NCI-H146 treated with DMSO at 0.1 percent for 48 hours (cell line): ENCODE measurements around the gene PRRT1B.
"Not testable (repeated sequence)": the region's sequence is repeated elsewhere in the genome, so short reads cannot be mapped to it uniquely, and the experiment has no call there.

Experiments used
- DNase-seq: peaks from one replicate; lab custom pipeline; 2025; ENCODE audit not compliant: unreplicated experiment; lab: John Stamatoyannopoulos, UW

Gene PRRT1B

DNA sequence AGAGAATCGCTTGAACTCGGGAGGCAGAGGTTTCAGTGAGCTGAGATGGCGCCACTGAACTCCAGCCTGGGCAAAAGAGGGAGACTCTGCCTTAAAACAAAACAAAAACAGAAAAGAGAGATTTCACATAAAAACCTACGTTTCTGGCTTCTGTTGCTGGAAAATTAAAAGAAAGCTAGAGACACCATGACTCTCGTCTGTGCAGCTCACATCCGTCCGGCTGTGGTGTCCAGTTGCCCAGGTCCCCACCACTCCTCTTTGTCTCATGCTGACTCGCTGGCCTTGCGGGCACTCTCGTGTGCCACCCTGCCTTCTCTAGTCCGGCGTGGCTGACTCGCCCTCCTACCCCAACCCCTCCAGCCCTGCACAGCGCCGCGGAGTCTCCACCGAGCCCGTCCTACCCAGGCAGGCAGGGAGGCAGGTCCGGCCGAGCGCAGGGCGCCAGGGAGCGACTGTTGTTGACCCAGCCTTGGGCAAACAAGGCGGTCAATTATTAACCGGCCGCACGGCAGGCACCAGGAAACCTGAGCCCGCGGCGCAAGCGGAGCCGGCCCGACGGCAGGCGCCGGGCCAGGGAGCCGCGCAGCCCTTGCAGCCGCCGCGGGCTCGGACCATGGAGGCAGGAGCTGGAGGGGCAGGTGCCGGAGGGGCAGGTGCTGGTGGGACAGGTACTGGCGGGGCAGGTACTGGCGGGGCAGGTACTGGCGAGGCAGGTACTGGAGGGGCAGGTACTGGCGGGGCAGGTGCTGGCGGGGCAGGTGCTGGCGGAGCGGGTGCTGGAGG, at the start of gene PRRT1B:
Gene PRRT1B (plus strand): TSS at position 521 of the 783 bp plus-strand sequence. CDS start 93 bp downstream, at position 614.
- DNase-seq: no peak

- DNase-seq: no peak
These were observed 49.5 kb upstream of the PRRT1B start for GRCh38 chr9:131495785-131496184.

GRCh38 chr9:131496844-131497405, 48.4 kb upstream of the PRRT1B start:
- no peak for DNase-seq

- DNase-seq: no peak
These were observed 46.0 kb upstream of the PRRT1B start for GRCh38 chr9:131499254-131499767.

- no peak for DNase-seq
These were observed 44.9 kb upstream of the PRRT1B start for GRCh38 chr9:131500377-131500776.

DNA sequence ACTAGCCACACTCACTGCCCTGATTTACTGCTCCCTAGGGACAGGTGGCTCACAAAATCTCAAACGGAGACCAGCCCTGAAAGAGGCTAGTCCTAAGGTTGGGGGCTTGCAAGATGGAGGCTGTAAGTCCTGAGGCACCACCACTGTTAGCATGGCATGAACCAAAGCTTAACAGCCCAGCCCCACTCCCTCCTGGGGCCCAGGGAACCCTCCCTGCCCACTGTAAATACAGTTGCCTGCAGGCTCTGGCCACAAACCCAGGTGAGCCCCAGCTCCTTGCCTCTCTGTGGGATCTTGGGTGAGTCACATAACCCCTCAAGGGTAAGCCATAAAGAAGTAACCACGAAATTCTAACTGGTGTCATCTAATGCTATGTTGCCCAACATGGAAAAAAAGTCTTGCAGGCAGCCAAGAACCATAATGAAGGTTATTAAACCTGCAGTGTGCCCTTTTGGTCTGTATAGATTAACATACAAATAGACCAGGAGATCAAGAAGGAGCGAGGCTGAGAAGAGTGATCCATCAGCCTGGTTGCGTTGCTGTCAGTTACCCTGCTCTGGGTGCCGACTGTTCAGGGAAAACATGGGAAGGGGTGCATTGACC, 44.3 kb upstream of the PRRT1B start:
- no peak for DNase-seq

GRCh38 chr9:131502781-131503625, 42.3 kb upstream of the PRRT1B start, which contains the start of gene POMT1:
POMT1 (plus strand) TSS chr9:131502918; CDS start chr9:131504219, 1,301 bp downstream.
- peak; percentile 64 for DNase-seq

DNA sequence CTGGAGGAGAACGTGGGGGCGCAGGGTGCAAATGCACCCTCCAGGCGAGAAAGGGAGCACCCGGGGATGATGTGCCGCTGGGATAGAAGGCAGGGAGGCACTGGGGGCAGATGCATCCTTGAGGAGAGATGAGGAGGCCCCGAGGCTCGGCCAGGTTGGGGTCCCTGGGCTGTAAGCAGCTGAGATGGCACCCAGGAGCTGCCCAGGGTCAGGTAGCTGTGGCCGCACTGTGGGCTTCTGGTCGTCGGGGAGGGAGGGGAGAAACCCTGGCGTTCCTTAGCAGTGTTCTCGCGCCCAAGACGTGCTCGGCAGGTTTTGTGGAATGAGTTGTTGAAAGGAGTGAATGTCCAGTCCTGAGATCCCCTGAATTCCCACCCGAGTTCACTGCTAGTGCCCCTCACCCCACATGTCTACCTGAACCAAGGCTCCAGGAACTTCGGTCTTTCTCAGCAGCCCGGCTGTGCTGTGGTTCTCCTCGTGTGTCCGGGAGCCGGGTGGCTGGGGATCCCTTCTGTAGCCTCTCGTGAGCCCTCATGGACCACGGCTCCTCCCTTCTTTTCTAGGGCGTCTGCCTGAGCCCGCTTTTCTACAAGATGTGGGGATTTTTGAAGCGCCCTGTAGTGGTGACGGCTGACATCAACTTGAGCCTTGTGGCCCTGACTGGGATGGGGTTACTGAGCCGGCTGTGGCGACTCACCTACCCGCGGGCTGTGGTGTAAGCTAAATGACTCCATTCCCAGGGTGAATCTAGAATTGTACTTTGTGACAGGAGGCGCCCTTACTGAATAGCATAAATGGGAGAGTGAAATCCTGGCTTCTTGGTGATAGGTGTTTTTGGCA, 41.5 kb upstream of the PRRT1B start:
- DNase-seq: no peak

DNA sequence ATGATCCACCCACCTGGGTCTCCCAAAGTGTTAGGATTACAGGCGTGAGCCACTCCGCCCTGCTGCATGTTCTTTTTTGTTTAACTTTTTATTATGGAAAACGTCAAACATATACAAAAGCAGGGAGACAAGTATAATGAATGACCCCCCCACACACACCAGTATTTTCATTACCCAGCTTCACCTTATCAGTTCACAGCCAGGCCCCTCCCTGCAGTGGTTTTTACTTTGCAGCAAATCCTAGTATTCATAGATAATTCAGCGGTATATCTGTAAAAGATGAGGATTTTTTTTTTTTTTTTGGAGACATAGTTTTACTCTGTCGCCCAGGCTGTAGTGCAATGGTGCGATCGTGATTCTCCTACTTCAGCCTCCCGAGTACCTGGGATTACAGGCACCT, 40.3 kb upstream of the PRRT1B start:
- DNase-seq: no peak

DNA sequence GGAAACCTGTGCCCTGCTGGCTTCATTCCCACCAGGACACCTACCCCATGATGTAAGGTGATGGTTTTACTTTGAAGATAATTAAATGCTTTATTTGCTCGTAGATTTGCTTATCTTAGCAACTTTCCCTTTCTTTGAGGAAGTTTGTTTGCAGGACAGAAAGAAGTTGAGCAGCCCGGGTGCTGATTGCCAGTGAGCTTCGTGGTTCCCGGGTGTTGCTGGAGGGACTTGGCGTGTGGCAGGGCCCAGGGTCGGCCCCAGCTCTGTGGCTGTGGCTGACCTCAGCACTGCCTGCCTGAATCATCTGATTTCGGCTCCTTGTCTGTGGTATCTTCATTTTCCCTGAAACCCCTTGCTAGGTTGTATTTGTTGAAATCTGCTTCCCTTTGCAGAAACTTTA, 33.9 kb upstream of the PRRT1B start:
- no peak for DNase-seq

GRCh38 chr9:131511880-131512279, 33.4 kb upstream of the PRRT1B start:
- DNase-seq: no peak

GRCh38 chr9:131513177-131513576, 32.1 kb upstream of the PRRT1B start:
- DNase-seq: no peak

GRCh38 chr9:131515559-131516031, 29.7 kb upstream of the PRRT1B start:
- not testable (repeated sequence) for DNase-seq

- DNase-seq: no peak
These were observed 29.2 kb upstream of the PRRT1B start for GRCh38 chr9:131516100-131516499.

DNA sequence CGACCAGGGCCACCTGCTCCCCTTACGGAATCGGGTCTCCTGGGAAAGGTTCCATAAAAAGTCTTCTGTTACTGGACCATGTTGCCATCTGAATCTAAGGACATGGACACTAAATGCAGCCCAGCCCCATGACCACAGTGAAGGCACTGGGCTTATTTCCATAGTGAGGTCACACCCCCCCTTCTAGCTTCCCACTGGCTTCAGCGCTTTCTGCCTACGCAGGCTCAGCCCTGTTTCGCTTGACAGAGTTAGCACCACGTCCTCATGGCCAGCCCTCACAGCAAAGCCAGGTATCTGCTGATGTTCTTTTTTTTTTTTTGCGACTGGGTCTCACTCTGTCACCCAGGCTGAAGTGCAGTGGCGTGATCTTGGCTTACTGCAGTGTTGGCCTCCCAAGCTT, 28.4 kb upstream of the PRRT1B start:
- no peak for DNase-seq

- no peak for DNase-seq
These were observed 27.5 kb upstream of the PRRT1B start for GRCh38 chr9:131517761-131518190.

DNA sequence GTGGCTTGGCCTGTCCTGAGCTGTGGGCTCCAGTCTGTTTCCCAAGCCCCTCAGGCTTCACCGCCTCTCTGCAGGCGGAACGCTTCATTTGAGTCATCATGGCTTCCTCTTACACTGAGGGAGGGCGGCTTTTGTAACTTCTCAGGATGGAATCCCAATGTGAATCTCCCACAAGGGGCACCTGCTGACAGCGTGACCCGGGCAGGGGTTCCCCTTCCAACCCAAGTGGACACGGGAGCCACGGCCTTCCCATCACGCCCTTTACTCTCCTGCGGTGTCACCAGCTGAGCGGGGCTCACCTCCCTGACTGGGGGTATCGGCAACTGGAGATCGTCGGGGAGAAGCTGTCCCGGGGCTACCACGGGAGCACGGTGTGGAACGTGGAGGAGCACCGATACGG, 26.8 kb upstream of the PRRT1B start:
- DNase-seq: no peak

DNA sequence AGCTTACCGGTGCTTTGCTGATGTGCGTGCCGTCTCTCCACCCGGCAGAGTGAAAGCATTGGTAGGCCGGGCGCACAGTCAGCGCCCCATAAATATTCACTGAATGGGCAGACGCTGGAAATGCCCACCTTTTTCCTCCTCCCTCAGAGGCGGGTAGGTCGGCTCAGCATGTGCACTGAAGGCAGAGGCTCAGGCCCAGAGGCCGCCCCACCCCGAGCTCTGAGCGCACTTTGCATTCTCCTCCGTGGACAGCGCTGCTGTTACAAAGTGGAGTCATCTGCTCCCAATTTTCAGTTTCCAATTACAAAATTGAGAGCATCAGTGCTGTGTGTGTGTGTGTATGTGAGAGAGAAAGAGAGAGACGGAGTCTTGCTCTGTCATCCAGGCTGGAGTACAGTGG, 24.8 kb upstream of the PRRT1B start:
- DNase-seq: no peak

GRCh38 chr9:131521203-131521602, 24.1 kb upstream of the PRRT1B start:
- DNase-seq: no peak

DNA sequence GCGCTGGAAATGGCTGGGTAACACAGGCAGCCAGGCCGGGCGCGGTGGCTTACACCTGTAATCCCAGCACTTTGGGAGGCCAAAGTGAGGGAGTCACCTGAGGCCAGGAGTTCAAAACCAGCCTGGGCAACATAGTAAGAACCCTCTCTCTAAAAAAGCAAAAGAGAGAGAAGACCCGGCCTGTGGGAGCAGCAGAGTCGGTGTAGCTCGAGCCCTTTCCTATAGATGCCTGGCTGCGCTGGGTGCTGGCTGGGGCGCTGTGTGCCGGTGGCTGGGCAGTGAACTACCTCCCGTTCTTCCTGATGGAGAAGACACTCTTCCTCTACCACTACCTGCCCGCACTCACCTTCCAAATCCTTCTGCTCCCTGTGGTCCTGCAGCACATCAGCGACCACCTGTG, 23.5 kb upstream of the PRRT1B start:
- DNase-seq: no peak
